ENCODE data around the gene HDAC5. TPM values are rescaled to one million over a fixed set of nuclear protein-coding genes. Genes with fewer than 3 reads are reported as not detected.

HDAC5 gene
- polyA plus RNA-seq, 1 of the 3 experiments (the other 2 are of a cell fraction): 19.0 TPM

GRCh38 chr17:44065668-44066203, 57.7 kb downstream of the HDAC5 start:
- peaks cover 26% of the 10 kb centered on the region for H3F3A ChIP-seq (replicated peaks; ENCODE audit: insufficient read depth)

GRCh38 chr17:44063704-44064639, 59.5 kb downstream of the HDAC5 start:
- Histone ChIP-seq H3K9ac (no peak overlapping the region), H3K9me3 (no peaks in the 10 kb centered on the region), H3K36me3 (replicated peaks in 1 of 2; ENCODE audit: control insufficient read depth in 1 of 2, insufficient read depth in 2 of 2, low read length in 1 of 2) (peaks cover 16 to 43% of the 10 kb centered on the region in 2 experiments), H2AFZ (ENCODE audit: low read depth) (no peak overlapping the region), H3F3A (replicated peaks; ENCODE audit: insufficient read depth) (peaks cover 19% of the 10 kb centered on the region), H4K20me1 (ENCODE audit: insufficient read depth) (peaks cover 35% of the 10 kb centered on the region), H3K4me1 (ENCODE audit: control insufficient read depth in 1 of 2, insufficient read depth in 2 of 2, low read depth in 1 of 2, low read length in 1 of 2) (peaks cover 0 to 7% of the 10 kb centered on the region in 2 experiments; a peak in 1 of 4 replicates), H3K9me2 (no peaks in the 10 kb centered on the region), H3K4me2 (peak overlapping the region; percentile 23; the same call in 1 of the 2 replicates), H3K79me2 (ENCODE audit: insufficient read depth) (peaks cover 79% of the 10 kb centered on the region), H3K27ac (ENCODE audit: low read depth in 2 of 2, low read length in 1 of 2) (no peak overlapping the region), H3K4me3 (ENCODE audit: low read depth in 2 of 2, low read length in 1 of 2) (no peak overlapping the region), H3K27me3 (ENCODE audit: insufficient read depth) (no peaks in the 10 kb centered on the region)
- 92% methylated on average over 10 of the region's 10 CpGs for WGBS (ENCODE audit: low lambda C conversion rate)
- TF ChIP-seq MXI1 (IDR thresholded peaks at IDR 0.05; ENCODE audit: low read depth, low read length) (no peak), SMC3 (IDR thresholded peaks at IDR 0.05; ENCODE audit: low read depth, low read length) (no peak), PBX3 (IDR thresholded peaks at IDR 0.05) (no peak), MAX (IDR thresholded peaks at IDR 0.05; ENCODE audit: low read depth) (no peak), ELF1 (IDR thresholded peaks at IDR 0.05) (no peak), FOXM1 (IDR thresholded peaks at IDR 0.05; ENCODE audit: low read depth) (no peak), TCF12 (IDR thresholded peaks at IDR 0.05) (no peak), GATA2 (CRISPR knock-in tag; IDR thresholded peaks at IDR 0.05) (no peak), RCOR1 (IDR thresholded peaks at IDR 0.05; ENCODE audit: low read length) (no peak), RXRA (IDR thresholded peaks at IDR 0.05; ENCODE audit: borderline replicate concordance, low read depth) (no peak), USF2 (IDR thresholded peaks at IDR 0.05; ENCODE audit: borderline replicate concordance, low read depth, low read length) (no peak), TEAD4 (IDR thresholded peaks at IDR 0.05; ENCODE audit: borderline replicate concordance, insufficient read depth) (no peak)
- ChIA-PET CTCF (interaction anchor here (1.3 to 1.4 kb wide), 2 partner anchors 23 to 52 kb away, joined by 3 to 4 read pairs; no protein-coding TSS in a partner anchor), POLR2A (interaction anchor here (1.1 kb wide), 1 partner anchor 60 kb away, joined by 3 read pairs; the partner anchor contains the start of gene HDAC5)
- DNase-seq: no peak

More at GRCh38 chr17:44065668-44066203, 57.7 kb downstream of the HDAC5 start:
- Histone ChIP-seq H3K4me3 (ENCODE audit: low read depth in 2 of 2, low read length in 1 of 2) (peak overlapping the region; percentile 69 to 70), H3K9ac (peak overlapping the region; percentile 95), H4K20me1 (ENCODE audit: insufficient read depth) (peaks cover 29% of the 10 kb centered on the region), H3K9me3 (no peaks in the 10 kb centered on the region), H3K36me3 (replicated peaks in 1 of 2; ENCODE audit: control insufficient read depth in 1 of 2, insufficient read depth in 2 of 2, low read length in 1 of 2) (peaks cover 11 to 29% of the 10 kb centered on the region in 2 experiments), H3K27me3 (ENCODE audit: insufficient read depth) (no peaks in the 10 kb centered on the region), H3K9me2 (no peaks in the 10 kb centered on the region), H3K4me2 (peak overlapping the region; percentile 83), H3K27ac (ENCODE audit: low read depth in 2 of 2, low read length in 1 of 2) (peak overlapping the region; percentile 92 to 98), H3K4me1 (ENCODE audit: control insufficient read depth in 1 of 2, insufficient read depth in 2 of 2, low read depth in 1 of 2, low read length in 1 of 2) (peaks cover 4 to 13% of the 10 kb centered on the region in 2 experiments; a peak in 3 of 4 replicates), H3K79me2 (ENCODE audit: insufficient read depth) (peaks cover 61% of the 10 kb centered on the region), H2AFZ (ENCODE audit: low read depth) (peak overlapping the region; percentile 62)
- 1% methylated on average over 9 of the region's 9 CpGs for WGBS (ENCODE audit: low lambda C conversion rate)
- no peak for TF ChIP-seq RCOR1 (IDR thresholded peaks at IDR 0.05; ENCODE audit: low read length)
- no peak for TF ChIP-seq USF1 (IDR thresholded peaks at IDR 0.05; ENCODE audit: borderline replicate concordance, low read depth)
- TF ChIP-seq FOXJ3 (CRISPR knock-in tag; IDR thresholded peaks at IDR 0.05): no peak
- no peak for TF ChIP-seq TAF1 (IDR thresholded peaks at IDR 0.05; ENCODE audit: borderline replicate concordance, low read depth, low read length)
- 0 out of 2 replicates have a peak, but pooled peaks have one; percentile 5 for TF ChIP-seq MXI1 (IDR thresholded peaks at IDR 0.05; ENCODE audit: low read depth, low read length)
- TF ChIP-seq POLR2AphosphoS5 (IDR thresholded peaks at IDR 0.05; ENCODE audit: low read depth, low read length): no peak
- CTCF ChIA-PET: interaction anchor here (0.7 to 1.6 kb wide), 4 partner anchors 18 to 59 kb away, joined by 3 to 6 read pairs (median 4); partner anchors contain the start of gene HDAC5
- DNase-seq: no peak
- POLR2A ChIA-PET: interaction anchor here (0.6 to 1.9 kb wide), 7 partner anchors 13 to 370 kb away, joined by 3 to 8 read pairs (median 4); partner anchors contain the start of genes HDAC5, TMEM101 and TMUB2
